HPDE6-E6E7 (cell line): ENCODE measurements around the gene OR52E4.

Experiments used
- DNase-seq: peaks from one replicate; pipeline ENCODE4 v3.0.0; 2011; ENCODE audit warnings: missing footprints; ENCODE audit errors: extremely low spot score

Gene OR52E4

DNA sequence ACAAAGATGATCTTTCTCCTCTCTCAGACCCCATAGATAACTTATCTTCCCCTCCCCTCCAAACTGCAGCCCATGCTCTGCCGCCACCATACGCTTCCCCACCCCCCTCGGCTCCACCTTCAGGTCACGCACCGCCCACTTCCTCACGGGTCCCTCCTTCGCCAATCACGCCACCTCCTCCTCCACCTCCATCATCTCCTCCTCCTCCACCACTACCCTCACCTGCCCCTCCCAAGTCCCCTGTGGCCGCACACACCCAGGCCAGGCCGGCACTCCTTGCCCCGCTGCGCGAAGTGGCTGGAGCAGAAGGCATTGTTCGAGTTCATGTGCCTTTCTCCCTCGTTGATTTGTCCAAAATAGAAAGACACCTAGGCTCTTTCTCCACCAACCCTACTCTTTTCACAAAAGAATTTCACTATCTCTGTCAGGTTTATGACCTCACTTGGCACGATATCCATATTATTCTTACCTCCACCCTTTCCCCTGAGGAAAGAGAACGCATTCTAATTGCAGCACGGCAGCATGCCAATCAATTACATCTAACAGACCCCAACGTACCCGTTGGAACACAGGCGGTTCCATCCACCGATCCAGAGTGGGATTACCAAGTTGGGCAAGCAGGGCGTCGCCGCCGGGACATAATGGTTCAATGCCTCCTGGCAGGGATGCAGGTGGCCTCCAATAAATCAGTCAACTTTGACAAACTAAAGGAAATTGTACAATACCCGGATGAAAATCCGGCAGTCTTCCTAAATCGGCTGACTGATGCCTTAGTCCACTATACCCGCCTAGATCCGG, 49.3 kb downstream of the OR52E4 start:
- no peak for DNase-seq

DNA sequence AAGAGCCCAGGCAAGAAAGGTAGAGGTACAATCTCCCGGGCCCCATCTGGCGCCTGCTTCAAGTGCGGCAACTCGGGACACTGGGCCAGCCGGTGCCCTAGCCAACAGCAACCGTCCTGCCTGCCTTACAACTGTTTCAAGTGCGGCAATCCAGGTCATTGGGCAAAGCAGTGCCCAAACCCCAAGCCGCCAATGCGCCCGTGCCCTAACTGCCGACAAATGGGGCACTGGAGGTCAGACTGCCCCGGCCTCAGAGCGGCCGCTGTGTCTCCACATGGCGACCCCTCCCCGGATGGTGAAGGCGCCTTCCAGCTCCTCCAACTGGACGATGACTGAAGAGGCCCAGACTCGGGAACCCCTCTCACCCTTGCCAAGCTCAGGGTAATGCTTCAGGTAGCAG, 50.2 kb downstream of the OR52E4 start:
- DNase-seq = no peak

DNA sequence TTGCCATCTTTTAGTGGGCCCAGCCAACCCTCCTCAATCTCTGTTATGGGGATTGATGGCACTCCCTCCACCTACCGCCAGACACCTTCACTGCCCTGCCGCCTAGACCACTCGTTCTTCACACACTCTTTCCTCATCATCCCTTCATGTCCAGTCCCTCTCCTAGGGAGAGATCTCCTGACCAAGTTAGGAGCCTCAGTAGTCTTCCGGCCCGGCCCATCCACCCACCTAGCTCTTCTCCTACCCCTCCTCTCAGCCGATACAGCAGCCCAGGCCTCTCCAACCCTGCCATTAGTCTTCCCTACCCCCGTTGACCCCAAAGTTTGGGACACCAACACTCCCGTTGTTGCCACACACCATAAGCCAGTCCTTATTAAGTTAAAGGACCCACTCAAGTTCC, 50.6 kb downstream of the OR52E4 start:
- DNase-seq = no peak

DNA sequence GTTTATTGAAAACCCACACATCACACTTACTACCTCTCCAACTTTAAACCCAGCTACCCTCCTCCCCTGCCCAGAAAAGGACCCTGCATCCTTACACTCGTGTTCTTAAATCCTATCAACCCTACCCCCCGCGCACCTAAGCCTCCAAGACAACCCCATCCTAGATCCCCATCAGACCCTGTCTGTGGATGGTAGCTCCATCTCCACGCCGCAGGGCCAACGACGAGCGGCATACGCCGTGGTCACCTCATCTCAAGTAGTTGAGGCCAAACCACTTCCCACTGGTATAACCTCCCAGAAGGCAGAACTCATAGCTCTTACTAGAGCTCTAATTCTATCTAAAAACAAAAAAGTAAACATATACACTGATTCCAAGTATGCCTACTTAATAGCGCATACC, 52.2 kb downstream of the OR52E4 start:
- no peak for DNase-seq

DNA sequence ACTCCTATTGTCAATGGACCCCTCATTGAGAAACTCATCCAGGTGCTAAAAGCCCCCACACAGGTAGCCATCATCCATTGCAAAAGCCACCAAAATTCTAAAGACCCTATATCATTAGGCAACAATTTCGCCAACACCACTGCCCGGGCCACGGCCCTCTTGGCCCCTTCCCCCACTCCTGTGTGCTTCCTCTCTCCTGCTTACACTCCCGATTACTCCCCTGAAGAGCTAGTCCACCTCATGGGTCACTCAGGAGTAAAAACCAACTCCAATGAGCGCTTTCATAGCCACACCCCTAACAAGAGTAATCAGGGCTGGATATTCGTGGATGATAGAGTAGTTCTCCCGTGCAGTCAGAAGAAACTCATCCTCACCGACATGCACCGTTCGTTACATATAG, 52.7 kb downstream of the OR52E4 start:
- DNase-seq = no peak
